Muscle of leg (tissue), 11 donors: ENCODE measurements around the gene MGP. TPM values are rescaled to one million over a fixed set of nuclear protein-coding genes. Genes with fewer than 3 reads are reported as not detected.

Experiments
- DNase-seq: peaks from one replicate; pipeline ENCODE4 v3.0.0; 2013
- H3K27ac ChIP-seq: one replicate; pipeline ENCODE4 v1.5.1; 2013; ENCODE audit warnings: mild to moderate bottlenecking, low read length, control low read depth
- H3K27me3 ChIP-seq: one replicate; pipeline ENCODE4 v1.6.1; 2013; ENCODE audit warnings: low read length; ENCODE audit not compliant: control insufficient read depth, insufficient read depth
- H3K36me3 ChIP-seq: one replicate; pipeline ENCODE4 v1.6.1; 2013; ENCODE audit warnings: low read length; ENCODE audit not compliant: control insufficient read depth, insufficient read depth
- H3K4me1 ChIP-seq: one replicate; pipeline ENCODE4 v1.6.1; 2013; ENCODE audit warnings: low read length; ENCODE audit not compliant: control insufficient read depth, insufficient read depth
- H3K4me3 ChIP-seq: one replicate; pipeline ENCODE4 v1.5.1; 2013; ENCODE audit warnings: low read length, control low read depth
- H3K9me3 ChIP-seq: replicated peaks from 2 replicates; pipeline ENCODE4 v1.6.1; 2013; ENCODE audit warnings: low read depth, low read length; ENCODE audit not compliant: control insufficient read depth
- WGBS: methylation state at CpG from one replicate; pipeline ENCODE4 v1.1.5; 2013; ENCODE audit warnings: missing lambda C conversion rate; ENCODE audit not compliant: insufficient coverage; 5-methylcytosine and 5-hydroxymethylcytosine counted together
- polyA plus RNA-seq, 8 donors: library from polyadenylated mRNA; unstranded; fragments of 120-200 nt; gene quantifications; one replicate each; pipeline versions ENCODE4 v1.2.1 to v1.2.3, GENCODE V29; 2013; ENCODE audit warnings: inconsistent platforms in 1 of 8, low replicate concordance in 1 of 8; ENCODE audit not compliant: insufficient read length in 8 of 8, insufficient read depth in 1 of 8
- total RNA-seq: library from RNA; stranded (reverse); fragments of 120-200 nt; gene quantifications from one replicate; pipeline ENCODE4 v1.2.4, GENCODE V29; 2013

Gene MGP
- total and polyA plus RNA-seq, 9 donors = 148 to 500 (median 253) TPM

DNA sequence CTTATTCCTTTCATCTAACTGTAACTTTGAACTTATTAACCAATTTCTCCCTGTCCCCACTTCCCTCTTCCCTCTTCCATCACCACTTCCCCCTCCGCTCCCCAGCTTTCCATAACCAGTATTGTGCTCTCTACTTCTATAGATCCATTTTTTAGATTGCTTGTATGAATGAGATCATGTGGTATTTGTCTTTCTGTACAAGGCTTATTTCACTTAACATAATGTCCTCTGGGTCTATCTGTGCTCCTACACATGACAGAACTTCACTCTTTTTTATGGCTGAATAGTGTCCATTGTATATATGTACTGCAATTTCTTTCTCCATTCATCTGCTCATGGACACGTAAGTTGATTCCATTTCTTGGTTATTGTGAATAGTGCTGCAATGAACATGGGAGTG lies 38.3 kb upstream of the MGP start:
- WGBS = no CpG with 5 or more reads among the region's 2 CpGs
- no peak overlapping the region for H3K4me3 ChIP-seq
- H3K27ac ChIP-seq = no peak overlapping the region
- no peak for DNase-seq
- H3K9me3 ChIP-seq = no peaks in the 10 kb centered on the region
- no peaks in the 10 kb centered on the region for H3K4me1 ChIP-seq
- H3K36me3 ChIP-seq = no peaks in the 10 kb centered on the region
- H3K27me3 ChIP-seq = no peaks in the 10 kb centered on the region

DNA sequence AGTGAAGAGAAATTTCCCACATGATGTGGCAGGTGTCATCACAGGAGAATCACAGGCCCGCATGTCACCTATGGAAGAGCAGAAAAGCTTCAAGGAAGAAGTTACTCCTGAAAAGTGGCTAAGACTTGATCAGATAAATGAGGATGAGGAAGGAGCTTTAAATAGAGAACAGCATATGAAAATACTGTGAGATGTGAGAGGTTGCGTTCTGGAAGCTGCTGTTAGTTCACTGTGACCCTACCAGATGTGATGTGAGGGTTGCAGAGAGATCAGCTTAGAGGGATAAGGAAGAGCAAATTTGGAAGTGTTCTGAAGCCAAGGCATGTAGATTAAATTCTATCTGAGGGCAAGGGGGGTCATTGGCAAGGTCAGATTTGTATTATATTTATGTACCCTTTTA lies 35.6 kb upstream of the MGP start:
- no peaks in the 10 kb centered on the region for H3K9me3 ChIP-seq
- H3K27ac ChIP-seq = no peak overlapping the region
- no peaks in the 10 kb centered on the region for H3K36me3 ChIP-seq
- WGBS = 100% methylated on average over 2 of the region's 2 CpGs
- no peaks in the 10 kb centered on the region for H3K27me3 ChIP-seq
- DNase-seq = no peak
- no peak overlapping the region for H3K4me3 ChIP-seq
- no peaks in the 10 kb centered on the region for H3K4me1 ChIP-seq

DNA sequence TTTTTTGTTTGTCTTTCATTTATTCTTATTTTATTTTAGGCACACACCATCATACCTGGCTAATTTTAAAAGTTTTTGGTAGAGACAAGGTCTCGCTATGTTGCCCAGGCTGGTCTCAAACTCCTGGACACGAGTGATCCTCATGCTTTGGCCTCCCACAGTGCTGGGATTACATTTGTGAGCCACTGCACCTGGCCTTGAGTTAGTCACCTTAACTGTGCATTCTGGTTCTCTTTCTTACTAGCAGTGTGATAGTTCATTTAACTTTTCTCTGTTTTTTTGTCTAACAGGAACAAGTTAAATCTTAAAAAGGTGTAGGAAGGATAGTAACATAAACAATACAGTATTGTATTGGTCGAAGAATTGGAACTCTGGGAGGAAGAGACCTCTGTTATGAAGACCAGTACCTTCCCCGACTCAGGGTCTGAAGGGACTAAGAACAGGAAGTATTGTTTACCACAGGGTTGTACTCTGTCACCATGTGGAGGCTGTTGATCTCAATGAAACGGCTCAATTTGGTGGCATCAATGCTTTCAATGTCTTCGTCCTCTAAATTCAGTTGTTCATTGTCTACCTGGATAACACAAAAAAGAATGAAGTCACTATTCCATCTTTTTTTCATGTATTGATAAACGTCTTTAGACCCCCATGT lies 34.9 kb upstream of the MGP start:
- H3K36me3 ChIP-seq = no peaks in the 10 kb centered on the region
- no peak overlapping the region for H3K27ac ChIP-seq
- 80% methylated on average over 5 of the region's 7 CpGs for WGBS
- H3K27me3 ChIP-seq = no peaks in the 10 kb centered on the region
- H3K9me3 ChIP-seq = no peaks in the 10 kb centered on the region
- no peak overlapping the region for H3K4me3 ChIP-seq
- no peak for DNase-seq
- H3K4me1 ChIP-seq = no peaks in the 10 kb centered on the region

DNA sequence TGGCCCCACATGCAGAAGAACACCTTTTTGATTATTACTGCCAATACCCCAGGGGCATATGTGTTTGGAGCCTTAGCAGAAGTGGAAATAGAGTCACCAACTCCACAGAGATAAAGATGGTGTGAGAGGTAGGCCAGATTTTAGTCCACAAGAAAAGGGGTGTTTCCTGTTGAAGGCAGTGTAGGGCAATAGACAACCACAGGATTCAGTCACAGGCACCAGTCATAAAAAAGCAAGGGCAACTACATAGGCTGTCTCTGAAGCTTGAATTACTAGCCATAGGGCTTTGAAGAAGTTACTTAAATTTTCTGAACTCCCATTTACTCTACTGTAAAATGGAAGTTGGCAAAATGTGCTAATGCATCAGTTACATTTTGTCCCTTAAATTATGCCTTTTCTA lies 33.8 kb upstream of the MGP start:
- Histone ChIP-seq H3K4me1 (no peaks in the 10 kb centered on the region), H3K36me3 (no peaks in the 10 kb centered on the region), H3K27ac (no peak overlapping the region), H3K4me3 (no peak overlapping the region), H3K27me3 (no peaks in the 10 kb centered on the region), H3K9me3 (no peaks in the 10 kb centered on the region)
- DNase-seq = no peak

DNA sequence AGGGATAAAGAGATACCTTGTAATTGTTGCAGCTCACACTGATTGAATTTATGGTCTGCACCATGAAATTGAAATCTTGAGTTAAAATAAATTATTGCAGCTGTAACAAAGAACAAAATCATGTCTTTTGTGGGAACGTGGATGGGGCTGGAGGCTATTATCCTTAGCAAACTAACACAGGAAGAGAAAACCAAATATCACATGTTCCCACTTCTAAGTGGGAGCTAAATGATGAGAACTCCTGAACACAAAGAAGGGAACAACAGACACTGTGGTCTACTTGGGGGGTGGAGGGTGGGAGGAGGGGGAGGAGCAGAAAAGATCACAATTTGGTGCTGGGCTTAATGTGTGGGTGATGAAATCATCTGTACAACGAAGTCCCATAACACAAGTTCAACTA lies 30.1 kb upstream of the MGP start:
- Histone ChIP-seq H3K4me3 (no peak overlapping the region), H3K36me3 (no peaks in the 10 kb centered on the region), H3K27ac (no peak overlapping the region), H3K4me1 (peaks cover 4% of the 10 kb centered on the region), H3K27me3 (no peaks in the 10 kb centered on the region), H3K9me3 (no peaks in the 10 kb centered on the region)
- WGBS = no CpG with 5 or more reads among the region's 2 CpGs
- no peak for DNase-seq

DNA sequence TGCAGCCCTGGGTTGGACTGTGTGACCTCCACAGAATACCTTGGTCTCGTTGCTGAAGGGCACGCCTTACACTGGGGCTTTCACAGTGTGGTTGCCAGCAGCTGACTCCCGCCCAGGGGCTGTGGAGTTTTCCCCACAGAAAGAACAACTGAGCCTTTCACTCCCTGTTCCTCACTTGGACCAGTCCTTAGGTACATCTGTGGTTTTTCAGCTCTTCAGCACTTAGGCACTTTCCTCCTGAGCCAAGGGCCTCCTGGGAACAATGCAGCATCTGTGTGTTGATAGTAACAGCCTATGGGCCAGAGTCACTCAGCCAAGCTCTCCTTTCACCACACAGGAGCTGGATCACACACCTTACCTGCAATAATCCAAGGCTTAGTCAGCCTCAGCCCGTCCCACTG lies 27.7 kb upstream of the MGP start:
- H3K9me3 ChIP-seq = no peaks in the 10 kb centered on the region
- 47% methylated on average over 4 of the region's 4 CpGs for WGBS
- no peaks in the 10 kb centered on the region for H3K36me3 ChIP-seq
- H3K4me3 ChIP-seq = no peak overlapping the region
- H3K27ac ChIP-seq = no peak overlapping the region
- no peaks in the 10 kb centered on the region for H3K27me3 ChIP-seq
- H3K4me1 ChIP-seq = peaks cover 4% of the 10 kb centered on the region
- DNase-seq = no peak

DNA sequence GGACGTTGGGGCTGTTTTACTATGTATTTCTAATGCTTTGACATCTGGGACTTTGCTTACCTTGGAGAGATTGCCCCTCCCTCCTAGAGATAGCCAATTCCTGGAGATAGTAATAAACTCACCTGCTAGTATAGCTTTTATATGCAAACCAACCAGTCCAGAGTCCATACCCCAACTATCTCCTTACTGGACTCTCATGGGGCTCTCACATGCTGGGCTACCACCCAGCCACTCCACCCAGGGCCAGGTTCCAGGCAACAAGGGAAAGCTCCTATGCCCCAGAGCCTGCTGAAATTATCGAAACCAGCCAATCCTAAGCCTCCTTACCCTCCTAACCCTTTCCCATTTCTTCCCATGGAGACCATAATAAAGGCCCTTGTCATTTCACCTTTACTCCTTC lies 25.5 kb upstream of the MGP start:
- H3K27me3 ChIP-seq = no peaks in the 10 kb centered on the region
- H3K4me1 ChIP-seq = peaks cover 4% of the 10 kb centered on the region
- WGBS = no CpG with 5 or more reads among the region's 2 CpGs
- H3K4me3 ChIP-seq = no peak overlapping the region
- H3K27ac ChIP-seq = no peak overlapping the region
- DNase-seq = no peak
- H3K9me3 ChIP-seq = no peaks in the 10 kb centered on the region
- H3K36me3 ChIP-seq = no peaks in the 10 kb centered on the region

DNA sequence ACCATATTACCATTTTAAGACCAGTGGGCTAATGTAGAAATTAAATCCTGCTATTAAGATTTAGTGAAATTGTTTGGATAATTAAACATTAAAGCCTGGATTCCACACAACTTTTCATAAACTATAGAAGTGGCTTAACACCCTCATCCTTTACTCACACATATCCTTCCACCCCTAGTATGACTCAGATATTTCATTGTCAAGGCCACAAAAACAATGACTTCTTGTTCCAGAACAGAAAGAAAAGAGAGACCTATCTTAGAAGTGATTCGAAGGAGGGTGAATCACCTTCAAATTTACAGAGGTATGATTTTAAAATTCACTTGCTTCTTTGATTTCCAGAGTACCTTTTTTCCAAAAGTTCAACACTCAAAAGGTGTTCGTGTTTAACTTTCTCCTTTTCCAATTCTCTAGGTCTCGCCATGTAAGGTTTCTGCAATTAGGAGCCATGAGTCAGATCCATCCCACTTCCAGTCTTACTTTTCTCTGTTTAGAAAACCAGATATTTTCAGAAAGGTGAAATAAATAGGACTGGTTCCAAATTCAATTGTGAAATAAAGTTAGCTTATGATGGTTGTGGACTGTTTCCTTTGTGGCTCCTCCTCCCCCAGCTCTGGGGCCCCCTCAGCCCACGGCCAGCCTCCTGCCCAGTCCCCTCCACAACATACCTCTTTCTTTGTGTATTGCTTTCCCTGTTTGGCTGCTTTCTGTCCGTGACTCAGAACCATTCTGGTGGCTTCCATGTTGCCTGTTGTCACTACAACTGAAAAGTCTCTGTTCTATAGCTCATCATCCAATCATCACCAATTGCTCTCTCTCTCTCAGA lies 24.6 kb upstream of the MGP start:
- Histone ChIP-seq H3K9me3 (no peaks in the 10 kb centered on the region), H3K36me3 (no peaks in the 10 kb centered on the region), H3K4me1 (peaks cover 4% of the 10 kb centered on the region), H3K27ac (no peak overlapping the region), H3K27me3 (no peaks in the 10 kb centered on the region), H3K4me3 (no peak overlapping the region)
- DNase-seq = no peak
- 100% methylated on average over 1 of the region's 5 CpGs for WGBS

DNA sequence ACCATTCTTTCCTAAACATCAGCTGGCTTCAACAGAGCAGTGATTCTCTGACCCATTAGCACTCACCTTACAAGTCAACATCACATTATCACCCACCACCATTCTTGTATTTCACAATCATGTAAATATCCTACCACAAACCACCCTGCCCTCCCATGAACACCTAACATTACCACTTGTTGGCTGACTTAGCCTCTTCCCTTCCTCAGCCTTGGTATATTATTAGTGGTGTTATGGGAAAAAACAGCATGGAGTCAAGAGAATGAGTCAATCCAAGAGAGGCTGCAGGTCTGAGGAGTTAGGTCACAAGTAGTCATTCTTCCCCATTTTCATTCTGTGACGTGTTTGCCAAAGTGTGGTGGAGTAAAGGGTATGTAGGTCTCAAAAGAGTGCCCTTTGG lies 22.3 kb upstream of the MGP start:
- WGBS = 100% methylated on average over 1 of the region's 1 CpG
- H3K27ac ChIP-seq = no peak overlapping the region
- no peaks in the 10 kb centered on the region for H3K9me3 ChIP-seq
- no peaks in the 10 kb centered on the region for H3K27me3 ChIP-seq
- peaks cover under 1% of the 10 kb centered on the region for H3K4me1 ChIP-seq
- no peak overlapping the region for H3K4me3 ChIP-seq
- DNase-seq = no peak
- no peaks in the 10 kb centered on the region for H3K36me3 ChIP-seq

DNA sequence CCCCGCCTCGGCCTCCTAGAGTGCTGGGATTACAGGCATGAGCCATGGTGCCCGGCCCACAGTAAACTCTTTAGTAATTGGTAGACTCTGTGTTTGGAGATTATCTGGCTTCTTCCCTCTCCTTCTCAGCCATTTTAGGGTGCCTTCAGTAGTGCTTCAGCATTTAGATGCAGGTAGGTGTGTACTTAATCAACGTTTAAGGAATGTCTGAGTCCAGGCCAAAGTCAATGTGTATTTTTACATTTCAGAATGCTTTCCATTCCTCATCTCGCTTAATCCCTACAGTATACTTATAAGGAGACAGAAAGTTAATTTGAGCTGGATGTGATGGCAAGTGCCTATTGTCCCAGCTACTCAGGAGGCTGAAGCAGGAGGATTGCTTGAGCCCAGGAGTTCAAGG lies 20.5 kb upstream of the MGP start:
- H3K4me1 ChIP-seq = no peaks in the 10 kb centered on the region
- WGBS = no CpG with 5 or more reads among the region's 5 CpGs

More for the DNA sequence above, 20.5 kb upstream of the MGP start:
- Histone ChIP-seq H3K4me3 (no peak overlapping the region), H3K27ac (no peak overlapping the region), H3K36me3 (no peaks in the 10 kb centered on the region), H3K9me3 (no peaks in the 10 kb centered on the region), H3K27me3 (no peaks in the 10 kb centered on the region)
- DNase-seq = no peak
